ENCODE results near the gene ATOH8. TPM values are rescaled to one million over a fixed set of nuclear protein-coding genes. Genes with fewer than 3 reads are reported as not detected.

Gene ATOH8
- total RNA-seq, 2 experiments from 2014 or later: 0.11 to 0.13 TPM

DNA sequence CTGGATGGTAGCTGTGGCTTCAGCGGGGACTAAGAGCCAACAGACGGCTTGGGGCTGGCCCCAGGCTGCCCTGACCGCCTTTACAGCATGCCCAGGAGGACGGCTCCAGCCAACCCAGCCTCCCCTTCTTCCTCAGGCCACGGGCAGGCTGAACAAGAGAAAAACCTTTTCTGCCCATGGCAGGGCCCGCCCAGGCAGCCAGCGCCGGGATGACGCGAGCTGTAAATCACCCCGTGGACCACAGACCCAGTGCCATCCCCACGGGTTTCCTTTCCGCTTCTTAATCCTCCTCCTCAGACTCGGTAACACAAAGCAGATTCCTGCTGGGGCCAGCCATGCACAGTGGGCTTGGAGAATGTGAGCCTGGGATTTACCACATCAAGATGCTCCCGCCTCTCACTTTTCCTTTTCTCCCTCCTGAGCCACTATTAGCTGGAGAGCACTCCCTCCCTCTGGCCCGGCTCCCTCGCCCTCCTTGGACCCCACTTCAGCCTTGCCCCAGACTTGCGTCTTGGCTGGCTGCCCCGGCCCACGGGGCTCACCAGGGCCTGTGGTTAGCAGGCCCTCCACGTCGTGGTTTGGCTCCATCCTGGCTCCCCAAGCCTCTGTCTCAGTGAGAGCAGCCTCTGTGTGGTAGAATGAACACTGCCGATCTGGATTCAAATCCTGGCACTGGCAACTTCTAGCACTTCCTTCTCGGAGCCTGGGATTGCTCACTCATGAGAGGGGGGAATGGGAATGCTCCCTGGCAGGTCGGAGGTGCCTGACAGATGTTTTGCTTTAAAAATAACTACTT is 31.4 kb downstream of the ATOH8 start:
- H3K27ac Mint-ChIP-seq: no peak overlapping the region
- peaks cover 13% of the 10 kb centered on the region for H3K4me1 Mint-ChIP-seq (ENCODE audit: low read depth)
- peak; percentile 34 for DNase-seq
- no peaks in the 10 kb centered on the region for H3K36me3 Mint-ChIP-seq (ENCODE audit: low read depth)
- H3K27me3 Mint-ChIP-seq (ENCODE audit: low read depth): peaks cover 6% of the 10 kb centered on the region
- CTCF ChIA-PET: interaction anchor here (0.6 to 1.9 kb wide), 3 partner anchors 13 to 105 kb away, joined by 3 to 6 read pairs (median 3); no protein-coding TSS in a partner anchor
- POLR2A ChIA-PET: no interaction called here
- H3K4me3 Mint-ChIP-seq: no peak overlapping the region
- H3K9me3 Mint-ChIP-seq (ENCODE audit: insufficient read depth): no peaks in the 10 kb centered on the region
- ATAC-seq: peak; percentile 47

GRCh38 chr2:85785871-85786270 is 32.1 kb downstream of the ATOH8 start:
- Mint-ChIP-seq H3K4me3 (no peak overlapping the region), H3K36me3 (ENCODE audit: low read depth) (no peaks in the 10 kb centered on the region), H3K27me3 (ENCODE audit: low read depth) (peaks cover 9% of the 10 kb centered on the region), H3K9me3 (ENCODE audit: insufficient read depth) (no peaks in the 10 kb centered on the region), H3K27ac (peak overlapping the region; percentile 46), H3K4me1 (ENCODE audit: low read depth) (peaks cover 13% of the 10 kb centered on the region)
- POLR2A ChIA-PET: no interaction called here
- CTCF ChIA-PET: interaction anchor here (0.9 to 1.9 kb wide), 2 partner anchors 28 to 106 kb away, joined by 3 to 6 read pairs; no protein-coding TSS in a partner anchor
- no peak for DNase-seq
- ATAC-seq: no peak

GRCh38 chr2:85786444-85786843 is 32.7 kb downstream of the ATOH8 start:
- H3K27ac Mint-ChIP-seq: no peak overlapping the region
- H3K27me3 Mint-ChIP-seq (ENCODE audit: low read depth): peaks cover 9% of the 10 kb centered on the region
- H3K36me3 Mint-ChIP-seq (ENCODE audit: low read depth): no peaks in the 10 kb centered on the region
- peaks cover 13% of the 10 kb centered on the region for H3K4me1 Mint-ChIP-seq (ENCODE audit: low read depth)
- CTCF ChIA-PET: interaction anchor here (1.9 kb wide), 1 partner anchor 27 kb away, joined by 6 read pairs; no protein-coding TSS in a partner anchor
- POLR2A ChIA-PET: no interaction called here
- no peaks in the 10 kb centered on the region for H3K9me3 Mint-ChIP-seq (ENCODE audit: insufficient read depth)
- ATAC-seq: no peak
- no peak for DNase-seq
- no peak overlapping the region for H3K4me3 Mint-ChIP-seq

DNA sequence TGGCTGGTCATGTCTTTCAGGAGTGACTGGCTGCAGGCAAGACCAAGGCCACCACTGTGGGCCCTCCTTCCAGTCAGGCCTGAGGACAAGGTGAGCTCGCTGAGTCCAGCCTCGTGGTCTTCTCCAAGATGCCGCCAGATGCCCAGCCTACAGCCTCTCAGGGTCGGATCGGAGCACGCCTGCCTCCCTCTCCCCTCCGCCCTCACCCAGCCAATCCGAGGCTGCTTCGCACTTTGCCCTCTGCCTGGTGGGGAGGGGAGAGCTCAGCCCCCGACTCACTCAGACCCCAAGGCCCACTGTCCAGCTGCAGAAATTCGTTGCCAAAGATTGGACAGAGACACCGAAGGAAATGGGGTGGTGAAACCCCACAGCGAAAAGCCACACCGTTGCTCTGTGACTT is 33.1 kb downstream of the ATOH8 start:
- ChIA-PET CTCF (no interaction called here), POLR2A (no interaction called here)
- H3K4me1 Mint-ChIP-seq (ENCODE audit: low read depth): peaks cover 13% of the 10 kb centered on the region
- no peak overlapping the region for H3K27ac Mint-ChIP-seq
- H3K36me3 Mint-ChIP-seq (ENCODE audit: low read depth): no peaks in the 10 kb centered on the region
- H3K9me3 Mint-ChIP-seq (ENCODE audit: insufficient read depth): no peaks in the 10 kb centered on the region
- ATAC-seq (no peak), DNase-seq (no peak)
- H3K27me3 Mint-ChIP-seq (ENCODE audit: low read depth): peaks cover 9% of the 10 kb centered on the region
- no peak overlapping the region for H3K4me3 Mint-ChIP-seq

GRCh38 chr2:85787282-85787980 is 33.6 kb downstream of the ATOH8 start:
- ATAC-seq: no peak
- POLR2A ChIA-PET: no interaction called here
- Mint-ChIP-seq H3K9me3 (ENCODE audit: insufficient read depth) (no peaks in the 10 kb centered on the region), H3K27ac (no peak overlapping the region), H3K36me3 (ENCODE audit: low read depth) (no peaks in the 10 kb centered on the region), H3K4me3 (no peak overlapping the region), H3K4me1 (ENCODE audit: low read depth) (peaks cover 13% of the 10 kb centered on the region), H3K27me3 (ENCODE audit: low read depth) (peaks cover 10% of the 10 kb centered on the region)
- no peak for DNase-seq
- CTCF ChIA-PET: no interaction called here

DNA sequence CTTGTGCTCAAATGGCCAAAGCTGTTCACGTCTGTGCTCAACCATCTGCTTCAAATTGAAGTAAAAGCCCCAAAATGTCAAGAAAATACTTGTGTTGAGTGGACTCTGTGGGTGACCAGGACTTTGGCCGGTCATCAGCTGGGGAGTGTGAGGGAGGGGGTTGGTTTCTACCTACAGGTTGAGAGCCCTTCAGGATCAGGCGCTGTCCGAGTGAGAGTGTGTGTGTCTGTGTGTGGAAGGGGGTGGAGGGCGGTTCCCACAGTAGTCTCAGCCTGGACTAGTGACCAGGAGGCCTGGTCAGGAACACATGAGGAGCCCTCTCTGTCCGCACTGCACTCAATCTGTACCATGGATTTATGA is 34.2 kb downstream of the ATOH8 start:
- no peaks in the 10 kb centered on the region for H3K9me3 Mint-ChIP-seq (ENCODE audit: insufficient read depth)
- no peak for DNase-seq
- H3K36me3 Mint-ChIP-seq (ENCODE audit: low read depth): no peaks in the 10 kb centered on the region
- no peak for ATAC-seq
- ChIA-PET POLR2A (no interaction called here), CTCF (no interaction called here)
- H3K27me3 Mint-ChIP-seq (ENCODE audit: low read depth): peaks cover 15% of the 10 kb centered on the region
- no peak overlapping the region for H3K4me3 Mint-ChIP-seq
- H3K27ac Mint-ChIP-seq: no peak overlapping the region
- peaks cover 13% of the 10 kb centered on the region for H3K4me1 Mint-ChIP-seq (ENCODE audit: low read depth)

DNA sequence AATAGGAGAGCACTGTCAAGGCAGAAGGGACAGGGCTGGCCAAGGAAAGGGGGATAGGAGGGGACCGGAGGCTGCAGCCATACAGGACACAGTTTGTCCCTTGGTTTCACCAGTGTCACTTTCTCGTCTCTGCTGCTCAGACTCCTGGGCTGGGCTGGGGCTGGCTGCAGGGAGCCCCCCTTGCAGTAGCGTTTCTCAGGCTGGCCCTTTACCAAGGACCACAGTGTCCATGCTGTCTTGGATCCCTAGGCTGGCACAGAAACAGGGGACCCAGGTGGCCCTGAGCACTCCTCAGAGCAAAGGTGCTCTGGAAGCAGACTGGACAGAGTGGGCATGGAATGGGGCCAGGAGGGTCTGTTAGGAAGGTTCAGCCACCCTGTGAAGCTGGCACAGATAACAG is 34.8 kb downstream of the ATOH8 start:
- POLR2A ChIA-PET: no interaction called here
- Mint-ChIP-seq H3K4me1 (ENCODE audit: low read depth) (peaks cover 13% of the 10 kb centered on the region), H3K27me3 (ENCODE audit: low read depth) (peaks cover 15% of the 10 kb centered on the region), H3K9me3 (ENCODE audit: insufficient read depth) (no peaks in the 10 kb centered on the region), H3K4me3 (no peak overlapping the region), H3K27ac (no peak overlapping the region), H3K36me3 (ENCODE audit: low read depth) (no peaks in the 10 kb centered on the region)
- CTCF ChIA-PET: no interaction called here
- DNase-seq: no peak
- ATAC-seq: no peak

DNA sequence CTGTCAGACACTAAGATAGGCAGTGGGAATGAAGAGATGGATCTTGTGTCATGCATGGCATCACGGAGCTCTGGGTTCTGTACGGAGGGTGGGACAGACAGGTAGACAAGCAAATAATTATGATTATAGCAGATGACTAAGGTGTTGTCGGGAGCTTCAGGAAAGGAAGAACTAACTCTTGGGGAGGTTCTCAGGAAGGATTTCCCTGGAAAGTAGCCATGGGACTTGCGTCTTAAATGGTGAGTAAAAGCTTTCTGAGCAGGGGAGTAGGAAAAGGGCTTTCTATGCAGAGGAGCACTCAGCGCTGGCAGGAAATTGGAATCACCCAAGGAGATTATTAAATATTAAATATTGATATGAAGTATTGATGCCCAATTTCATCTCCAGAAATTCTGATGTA is 35.5 kb downstream of the ATOH8 start:
- POLR2A ChIA-PET: interaction anchor here (1.4 kb wide), 1 partner anchor 11 kb away, joined by 4 read pairs; no protein-coding TSS in a partner anchor
- H3K27me3 Mint-ChIP-seq (ENCODE audit: low read depth): peaks cover 20% of the 10 kb centered on the region
- no peaks in the 10 kb centered on the region for H3K9me3 Mint-ChIP-seq (ENCODE audit: insufficient read depth)
- H3K4me1 Mint-ChIP-seq (ENCODE audit: low read depth): peaks cover 13% of the 10 kb centered on the region
- H3K27ac Mint-ChIP-seq: no peak overlapping the region
- CTCF ChIA-PET: interaction anchor here (1.7 kb wide), 1 partner anchor 24 kb away, joined by 4 read pairs; no protein-coding TSS in a partner anchor
- DNase-seq: no peak
- no peak overlapping the region for H3K4me3 Mint-ChIP-seq
- H3K36me3 Mint-ChIP-seq (ENCODE audit: low read depth): no peaks in the 10 kb centered on the region
- no peak for ATAC-seq

GRCh38 chr2:85790032-85790431 is 36.2 kb downstream of the ATOH8 start:
- Mint-ChIP-seq H3K4me1 (ENCODE audit: low read depth) (peaks cover 7% of the 10 kb centered on the region), H3K36me3 (ENCODE audit: low read depth) (no peaks in the 10 kb centered on the region), H3K27me3 (ENCODE audit: low read depth) (peaks cover 16% of the 10 kb centered on the region), H3K27ac (no peak overlapping the region), H3K4me3 (no peak overlapping the region), H3K9me3 (ENCODE audit: insufficient read depth) (no peaks in the 10 kb centered on the region)
- POLR2A ChIA-PET: interaction anchor here (1.4 kb wide), 1 partner anchor 10 kb away, joined by 4 read pairs; no protein-coding TSS in a partner anchor
- DNase-seq (no peak), ATAC-seq (no peak)
- CTCF ChIA-PET: interaction anchor here (1.7 kb wide), 1 partner anchor 24 kb away, joined by 4 read pairs; no protein-coding TSS in a partner anchor

- Mint-ChIP-seq H3K9me3 (ENCODE audit: insufficient read depth) (no peaks in the 10 kb centered on the region), H3K36me3 (ENCODE audit: low read depth) (no peaks in the 10 kb centered on the region), H3K4me3 (no peak overlapping the region), H3K27ac (no peak overlapping the region), H3K27me3 (ENCODE audit: low read depth) (peaks cover 16% of the 10 kb centered on the region), H3K4me1 (ENCODE audit: low read depth) (peaks cover 1% of the 10 kb centered on the region)
- ChIA-PET POLR2A (interaction anchor here (1.4 kb wide), 1 partner anchor 9 kb away, joined by 4 read pairs; no protein-coding TSS in a partner anchor), CTCF (interaction anchor here (0.6 to 1.7 kb wide), 2 partner anchors 23 to 39 kb away, joined by 3 to 4 read pairs; no protein-coding TSS in a partner anchor)
- DNase-seq: no peak
- ATAC-seq: no peak
These were observed 36.9 kb downstream of the ATOH8 start for GRCh38 chr2:85790499-85791188.

GRCh38 chr2:85791704-85792565 is 38.1 kb downstream of the ATOH8 start:
- H3K27ac Mint-ChIP-seq: no peak overlapping the region
- ChIA-PET CTCF (no interaction called here), POLR2A (no interaction called here)
- no peak for DNase-seq
- H3K9me3 Mint-ChIP-seq (ENCODE audit: insufficient read depth): no peaks in the 10 kb centered on the region
- ATAC-seq: no peak
- H3K36me3 Mint-ChIP-seq (ENCODE audit: low read depth): no peaks in the 10 kb centered on the region
- H3K4me1 Mint-ChIP-seq (ENCODE audit: low read depth): no peaks in the 10 kb centered on the region
- H3K27me3 Mint-ChIP-seq (ENCODE audit: low read depth): peaks cover 16% of the 10 kb centered on the region
- H3K4me3 Mint-ChIP-seq: no peak overlapping the region
